ENCODE results near the gene MTUS2. TPM values are rescaled to one million over a fixed set of nuclear protein-coding genes. Genes with fewer than 3 reads are reported as not detected.

MTUS2 gene
- total RNA-seq, 1 donor from 2014 or later, result 0.90 TPM

GRCh38 chr13:28796938-28797257 is 23.2 kb upstream of the MTUS2 start:
- no peak for DNase-seq (ENCODE audit: low spot score)
- Mint-ChIP-seq H3K4me3 (ENCODE audit: unreplicated experiment) (no peak overlapping the region), H3K4me1 (ENCODE audit: unreplicated experiment) (peaks cover 6% of the 10 kb centered on the region), H3K27ac (ENCODE audit: unreplicated experiment) (no peak overlapping the region), H3K36me3 (ENCODE audit: low read depth, unreplicated experiment) (no peaks in the 10 kb centered on the region), H3K27me3 (ENCODE audit: unreplicated experiment) (peaks cover 2% of the 10 kb centered on the region), H3K9me3 (ENCODE audit: unreplicated experiment) (no peaks in the 10 kb centered on the region)
- TF ChIP-seq, protein P1, sequence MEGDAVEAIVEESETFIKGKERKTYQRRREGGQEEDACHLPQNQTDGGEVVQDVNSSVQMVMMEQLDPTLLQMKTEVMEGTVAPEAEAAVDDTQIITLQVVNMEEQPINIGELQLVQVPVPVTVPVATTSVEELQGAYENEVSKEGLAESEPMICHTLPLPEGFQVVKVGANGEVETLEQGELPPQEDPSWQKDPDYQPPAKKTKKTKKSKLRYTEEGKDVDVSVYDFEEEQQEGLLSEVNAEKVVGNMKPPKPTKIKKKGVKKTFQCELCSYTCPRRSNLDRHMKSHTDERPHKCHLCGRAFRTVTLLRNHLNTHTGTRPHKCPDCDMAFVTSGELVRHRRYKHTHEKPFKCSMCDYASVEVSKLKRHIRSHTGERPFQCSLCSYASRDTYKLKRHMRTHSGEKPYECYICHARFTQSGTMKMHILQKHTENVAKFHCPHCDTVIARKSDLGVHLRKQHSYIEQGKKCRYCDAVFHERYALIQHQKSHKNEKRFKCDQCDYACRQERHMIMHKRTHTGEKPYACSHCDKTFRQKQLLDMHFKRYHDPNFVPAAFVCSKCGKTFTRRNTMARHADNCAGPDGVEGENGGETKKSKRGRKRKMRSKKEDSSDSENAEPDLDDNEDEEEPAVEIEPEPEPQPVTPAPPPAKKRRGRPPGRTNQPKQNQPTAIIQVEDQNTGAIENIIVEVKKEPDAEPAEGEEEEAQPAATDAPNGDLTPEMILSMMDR (IDR thresholded peaks at IDR 0.05; ENCODE audit: unreplicated experiment), result peak; percentile 15

DNA sequence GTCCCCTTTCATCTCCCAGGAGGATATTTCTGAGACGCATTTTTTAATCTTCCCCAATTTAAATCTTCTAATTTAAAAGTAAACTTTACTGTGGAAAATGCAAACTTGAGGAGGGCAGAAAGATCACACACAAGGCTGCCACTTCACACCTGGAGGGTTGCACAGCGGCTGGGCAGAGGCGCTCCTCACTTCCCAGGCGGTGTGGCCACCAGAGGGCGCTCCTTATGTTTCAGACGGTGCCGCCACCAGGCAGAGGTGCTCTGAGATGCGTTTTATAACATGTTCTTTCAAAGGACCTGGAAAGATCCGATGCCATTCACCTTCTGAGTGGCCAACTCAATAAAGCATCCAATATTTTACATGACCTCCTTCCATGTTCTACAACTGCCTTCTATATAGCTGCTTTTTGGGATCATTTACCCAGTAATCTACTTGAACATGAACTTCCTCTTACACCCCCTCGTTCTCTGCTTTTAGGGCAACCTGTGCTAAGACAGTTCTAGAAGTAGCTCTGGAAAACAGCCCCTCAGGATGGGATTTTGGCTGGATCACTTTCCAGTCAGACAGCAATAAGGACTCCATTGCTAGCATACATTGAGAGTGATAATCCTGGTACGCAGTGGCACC is 14.8 kb upstream of the MTUS2 start:
- Mint-ChIP-seq H3K4me1 (ENCODE audit: unreplicated experiment) (no peaks in the 10 kb centered on the region), H3K27ac (ENCODE audit: unreplicated experiment) (no peak overlapping the region), H3K36me3 (ENCODE audit: low read depth, unreplicated experiment) (peaks cover 6% of the 10 kb centered on the region), H3K4me3 (ENCODE audit: unreplicated experiment) (no peak overlapping the region), H3K27me3 (ENCODE audit: unreplicated experiment) (peaks cover 1% of the 10 kb centered on the region), H3K9me3 (ENCODE audit: unreplicated experiment) (no peaks in the 10 kb centered on the region)
- DNase-seq (ENCODE audit: low spot score), result peak; percentile 59
- TF ChIP-seq, protein P1 (IDR thresholded peaks at IDR 0.05; ENCODE audit: unreplicated experiment), result peak; percentile 68

- Mint-ChIP-seq H3K36me3 (ENCODE audit: low read depth, unreplicated experiment) (peaks cover 3% of the 10 kb centered on the region), H3K4me1 (ENCODE audit: unreplicated experiment) (no peaks in the 10 kb centered on the region), H3K27ac (ENCODE audit: unreplicated experiment) (no peak overlapping the region), H3K27me3 (ENCODE audit: unreplicated experiment) (peaks cover 6% of the 10 kb centered on the region), H3K9me3 (ENCODE audit: unreplicated experiment) (no peaks in the 10 kb centered on the region), H3K4me3 (ENCODE audit: unreplicated experiment) (no peak overlapping the region)
- TF ChIP-seq, protein P1 (IDR thresholded peaks at IDR 0.05; ENCODE audit: unreplicated experiment), result no peak
- DNase-seq (ENCODE audit: low spot score), result peak; percentile 12
Observed at GRCh38 chr13:28817204-28817603, 2.9 kb upstream of the MTUS2 start.

DNA sequence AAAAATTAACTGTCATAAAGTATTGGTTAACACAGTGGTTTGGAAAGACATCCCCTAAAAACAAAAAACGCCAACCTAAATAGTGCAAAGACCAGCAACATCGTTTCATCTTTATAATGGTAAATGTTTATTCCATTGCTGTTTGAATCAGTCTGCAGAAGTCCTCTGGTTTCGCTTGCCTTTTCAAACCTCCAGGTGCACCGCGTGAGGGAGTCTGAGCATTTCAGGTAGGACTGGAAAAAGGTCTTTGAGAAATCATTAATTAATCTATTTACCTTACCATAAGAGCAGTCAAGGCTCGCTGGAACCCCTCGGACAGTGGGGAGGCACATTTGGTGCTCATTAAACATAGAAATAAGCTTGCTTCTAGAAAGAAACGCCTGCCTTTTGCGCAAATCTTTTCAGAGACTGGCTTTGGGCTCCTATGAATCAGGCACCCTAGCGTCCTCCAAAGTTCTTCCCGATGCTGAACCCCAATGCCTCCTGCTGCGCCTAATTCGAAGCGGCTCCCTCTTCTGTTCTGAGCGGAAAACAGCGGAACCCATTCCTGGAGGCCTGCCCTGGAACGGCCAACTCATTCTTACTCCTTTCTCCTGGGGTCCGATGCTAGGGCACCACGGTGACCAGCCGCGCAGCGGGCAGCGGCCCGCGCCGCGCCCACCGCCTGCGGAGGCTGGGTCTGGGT is 951 bp upstream of the MTUS2 start:
- no peak overlapping the region for H3K4me3 Mint-ChIP-seq (ENCODE audit: unreplicated experiment)
- peak overlapping the region; percentile 3 for H3K27ac Mint-ChIP-seq (ENCODE audit: unreplicated experiment)
- no peaks in the 10 kb centered on the region for H3K9me3 Mint-ChIP-seq (ENCODE audit: unreplicated experiment)
- DNase-seq (ENCODE audit: low spot score), result no peak
- TF ChIP-seq, protein P1 (IDR thresholded peaks at IDR 0.05; ENCODE audit: unreplicated experiment), result no peak
- peaks cover 3% of the 10 kb centered on the region for H3K36me3 Mint-ChIP-seq (ENCODE audit: low read depth, unreplicated experiment)
- H3K27me3 Mint-ChIP-seq (ENCODE audit: unreplicated experiment), result peaks cover 6% of the 10 kb centered on the region
- H3K4me1 Mint-ChIP-seq (ENCODE audit: unreplicated experiment), result no peaks in the 10 kb centered on the region

DNA sequence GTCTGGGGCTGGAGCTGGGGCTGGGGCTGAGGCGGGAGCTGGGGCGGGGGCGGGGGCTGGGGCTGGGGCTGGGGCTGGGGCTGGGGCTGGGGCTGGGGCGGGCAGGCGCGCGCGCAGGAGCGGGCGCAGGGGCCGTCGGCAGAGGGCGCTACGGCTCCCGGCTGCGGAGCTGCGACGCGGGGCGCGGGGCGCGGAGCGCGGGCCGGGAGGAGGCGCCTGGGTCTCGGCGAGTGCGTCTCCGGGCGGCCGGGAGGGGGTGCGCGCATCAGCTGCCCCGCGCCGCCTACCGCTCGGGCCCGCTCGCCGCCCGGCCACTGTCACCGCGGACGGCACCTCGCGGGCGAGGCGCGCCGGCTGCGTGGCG is 422 bp upstream of the MTUS2 start:
- Mint-ChIP-seq H3K27me3 (ENCODE audit: unreplicated experiment) (peaks cover 6% of the 10 kb centered on the region), H3K27ac (ENCODE audit: unreplicated experiment) (no peak overlapping the region), H3K36me3 (ENCODE audit: low read depth, unreplicated experiment) (peaks cover 7% of the 10 kb centered on the region), H3K9me3 (ENCODE audit: unreplicated experiment) (no peaks in the 10 kb centered on the region), H3K4me1 (ENCODE audit: unreplicated experiment) (no peaks in the 10 kb centered on the region), H3K4me3 (ENCODE audit: unreplicated experiment) (no peak overlapping the region)
- DNase-seq (ENCODE audit: low spot score), result peak; percentile 87
- TF ChIP-seq, protein P1 (IDR thresholded peaks at IDR 0.05; ENCODE audit: unreplicated experiment), result no peak
